HG03025 (cell line): Measurements from ENCODE around the gene PROSER3.

Experiments
- ATAC-seq: cut with Tn5 transposase; IDR thresholded peaks from one replicate; pipeline ENCODE4 v1.9.1; 2021; ENCODE audit warnings: mild to moderate bottlenecking, moderate library complexity; ENCODE audit not compliant: unreplicated experiment, low FRiP score

Gene PROSER3

GRCh38 chr19:35813043-35813890 lies 55.3 kb downstream of the PROSER3 start:
- ATAC-seq = no peak

- ATAC-seq = no peak
Observed at GRCh38 chr19:35816262-35816661, 58.3 kb downstream of the PROSER3 start.

GRCh38 chr19:35816846-35817245 lies 58.9 kb downstream of the PROSER3 start:
- ATAC-seq = no peak

- ATAC-seq = no peak
Observed at GRCh38 chr19:35818445-35818844, 60.5 kb downstream of the PROSER3 start.
